ENCODE data around the gene PHACTR3. TPM values are rescaled to one million over a fixed set of nuclear protein-coding genes. Genes with fewer than 3 reads are reported as not detected.

Gene PHACTR3
- total RNA-seq, 1 donor from 2014 or later, result 8.7 TPM

GRCh38 chr20:59780494-59781185, 176.3 kb downstream of the PHACTR3 start:
- H3K27ac Mint-ChIP-seq (ENCODE audit: unreplicated experiment), result no peak overlapping the region
- H3K9me3 Mint-ChIP-seq (ENCODE audit: unreplicated experiment), result no peaks in the 10 kb centered on the region
- peaks cover 6% of the 10 kb centered on the region for H3K36me3 Mint-ChIP-seq (ENCODE audit: low read depth, unreplicated experiment)
- no peak for DNase-seq (ENCODE audit: low spot score)
- H3K4me1 Mint-ChIP-seq (ENCODE audit: unreplicated experiment), result no peaks in the 10 kb centered on the region
- H3K27me3 Mint-ChIP-seq (ENCODE audit: unreplicated experiment), result peaks cover 3% of the 10 kb centered on the region
- H3K4me3 Mint-ChIP-seq (ENCODE audit: unreplicated experiment), result no peak overlapping the region
- TF ChIP-seq, protein P1, sequence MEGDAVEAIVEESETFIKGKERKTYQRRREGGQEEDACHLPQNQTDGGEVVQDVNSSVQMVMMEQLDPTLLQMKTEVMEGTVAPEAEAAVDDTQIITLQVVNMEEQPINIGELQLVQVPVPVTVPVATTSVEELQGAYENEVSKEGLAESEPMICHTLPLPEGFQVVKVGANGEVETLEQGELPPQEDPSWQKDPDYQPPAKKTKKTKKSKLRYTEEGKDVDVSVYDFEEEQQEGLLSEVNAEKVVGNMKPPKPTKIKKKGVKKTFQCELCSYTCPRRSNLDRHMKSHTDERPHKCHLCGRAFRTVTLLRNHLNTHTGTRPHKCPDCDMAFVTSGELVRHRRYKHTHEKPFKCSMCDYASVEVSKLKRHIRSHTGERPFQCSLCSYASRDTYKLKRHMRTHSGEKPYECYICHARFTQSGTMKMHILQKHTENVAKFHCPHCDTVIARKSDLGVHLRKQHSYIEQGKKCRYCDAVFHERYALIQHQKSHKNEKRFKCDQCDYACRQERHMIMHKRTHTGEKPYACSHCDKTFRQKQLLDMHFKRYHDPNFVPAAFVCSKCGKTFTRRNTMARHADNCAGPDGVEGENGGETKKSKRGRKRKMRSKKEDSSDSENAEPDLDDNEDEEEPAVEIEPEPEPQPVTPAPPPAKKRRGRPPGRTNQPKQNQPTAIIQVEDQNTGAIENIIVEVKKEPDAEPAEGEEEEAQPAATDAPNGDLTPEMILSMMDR (IDR thresholded peaks at IDR 0.05; ENCODE audit: unreplicated experiment), result no peak

GRCh38 chr20:59781226-59781625, 176.9 kb downstream of the PHACTR3 start:
- Mint-ChIP-seq H3K27me3 (ENCODE audit: unreplicated experiment) (peaks cover 3% of the 10 kb centered on the region), H3K27ac (ENCODE audit: unreplicated experiment) (no peak overlapping the region), H3K4me1 (ENCODE audit: unreplicated experiment) (no peaks in the 10 kb centered on the region), H3K4me3 (ENCODE audit: unreplicated experiment) (no peak overlapping the region), H3K36me3 (ENCODE audit: low read depth, unreplicated experiment) (peaks cover 6% of the 10 kb centered on the region), H3K9me3 (ENCODE audit: unreplicated experiment) (no peaks in the 10 kb centered on the region)
- TF ChIP-seq, protein P1 (IDR thresholded peaks at IDR 0.05; ENCODE audit: unreplicated experiment), result no peak
- DNase-seq (ENCODE audit: low spot score), result no peak

- H3K9me3 Mint-ChIP-seq (ENCODE audit: unreplicated experiment), result no peaks in the 10 kb centered on the region
- peak; percentile 82 for DNase-seq (ENCODE audit: low spot score)
Observed at GRCh38 chr20:59782986-59783640, 178.8 kb downstream of the PHACTR3 start.

DNA sequence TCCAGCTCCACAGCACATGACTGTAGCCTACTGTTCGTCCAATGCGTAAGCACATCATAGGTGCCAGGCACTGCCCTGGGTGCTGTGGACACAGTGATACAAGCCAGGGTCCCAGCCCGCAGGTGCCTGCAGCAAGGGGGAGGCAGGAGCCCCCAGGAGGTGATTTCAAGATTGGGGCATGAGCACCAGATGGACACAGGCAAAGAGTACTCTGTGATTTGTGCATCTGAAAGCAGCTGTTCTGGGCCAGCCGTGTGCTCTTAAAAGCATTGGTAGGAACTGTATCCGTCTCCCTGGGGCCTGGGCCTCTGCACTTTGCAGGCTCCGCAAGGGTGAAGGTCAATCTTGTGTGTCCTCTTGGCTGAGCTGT, 179.3 kb downstream of the PHACTR3 start:
- DNase-seq (ENCODE audit: low spot score), result no peak
- Mint-ChIP-seq H3K9me3 (ENCODE audit: unreplicated experiment) (no peaks in the 10 kb centered on the region), H3K4me1 (ENCODE audit: unreplicated experiment) (no peaks in the 10 kb centered on the region), H3K4me3 (ENCODE audit: unreplicated experiment) (no peak overlapping the region), H3K36me3 (ENCODE audit: low read depth, unreplicated experiment) (peaks cover 6% of the 10 kb centered on the region), H3K27ac (ENCODE audit: unreplicated experiment) (no peak overlapping the region), H3K27me3 (ENCODE audit: unreplicated experiment) (no peaks in the 10 kb centered on the region)
- TF ChIP-seq, protein P1 (IDR thresholded peaks at IDR 0.05; ENCODE audit: unreplicated experiment), result no peak

More at GRCh38 chr20:59782986-59783640, 178.8 kb downstream of the PHACTR3 start:
- TF ChIP-seq, protein P1 (IDR thresholded peaks at IDR 0.05; ENCODE audit: unreplicated experiment), result peak; percentile 82
- Mint-ChIP-seq H3K27me3 (ENCODE audit: unreplicated experiment) (peaks cover 1% of the 10 kb centered on the region), H3K27ac (ENCODE audit: unreplicated experiment) (no peak overlapping the region), H3K4me1 (ENCODE audit: unreplicated experiment) (no peaks in the 10 kb centered on the region), H3K36me3 (ENCODE audit: low read depth, unreplicated experiment) (peaks cover 6% of the 10 kb centered on the region), H3K4me3 (ENCODE audit: unreplicated experiment) (no peak overlapping the region)

GRCh38 chr20:59784365-59784764, 180.0 kb downstream of the PHACTR3 start:
- DNase-seq (ENCODE audit: low spot score), result no peak

More at GRCh38 chr20:59784365-59784764, 180.0 kb downstream of the PHACTR3 start:
- Mint-ChIP-seq H3K9me3 (ENCODE audit: unreplicated experiment) (no peaks in the 10 kb centered on the region), H3K27ac (ENCODE audit: unreplicated experiment) (no peak overlapping the region), H3K27me3 (ENCODE audit: unreplicated experiment) (no peaks in the 10 kb centered on the region), H3K36me3 (ENCODE audit: low read depth, unreplicated experiment) (peaks cover 8% of the 10 kb centered on the region), H3K4me1 (ENCODE audit: unreplicated experiment) (no peaks in the 10 kb centered on the region), H3K4me3 (ENCODE audit: unreplicated experiment) (no peak overlapping the region)
- TF ChIP-seq, protein P1 (IDR thresholded peaks at IDR 0.05; ENCODE audit: unreplicated experiment), result no peak
